ENCODE data around the gene TBC1D24. TPM values are rescaled to one million over a fixed set of nuclear protein-coding genes. Genes with fewer than 3 reads are reported as not detected.

The TBC1D24 gene
- total RNA-seq, 1 experiment from 2014 or later = 19.2 TPM

- no peak for DNase-seq (ENCODE audit: low read depth)
These were observed 23.8 kb downstream of the TBC1D24 start for GRCh38 chr16:2498531-2499253.

GRCh38 chr16:2499454-2499853, 24.5 kb downstream of the TBC1D24 start:
- no peak for DNase-seq (ENCODE audit: low read depth)

- no peak for DNase-seq (ENCODE audit: low read depth)
These were observed 25.0 kb downstream of the TBC1D24 start for GRCh38 chr16:2499890-2500429.

DNA sequence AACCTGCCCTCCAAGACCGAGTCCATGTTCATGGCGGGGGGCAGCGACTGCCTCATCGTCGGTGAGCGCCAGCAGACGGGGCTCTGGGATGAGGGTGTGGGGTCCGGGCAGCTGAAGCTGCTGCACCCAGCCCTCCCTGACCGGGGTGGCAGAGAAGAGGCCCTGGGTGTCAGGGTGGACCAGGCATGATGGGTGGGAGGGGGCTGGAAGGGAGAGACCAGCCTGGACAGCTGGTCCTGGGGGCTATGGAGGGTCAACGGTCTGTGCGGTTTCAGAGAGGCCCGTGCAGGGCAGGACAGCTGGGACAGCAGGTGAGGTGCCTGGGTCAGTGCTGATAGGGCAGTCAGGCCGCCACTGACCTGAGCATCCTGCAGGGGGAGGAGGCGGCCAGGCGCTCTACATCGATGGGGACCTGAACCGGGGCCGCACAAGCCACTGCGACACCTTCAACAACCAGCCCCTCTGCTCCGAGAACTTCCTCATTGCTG, 25.5 kb downstream of the TBC1D24 start:
- DNase-seq (ENCODE audit: low read depth) = no peak

DNA sequence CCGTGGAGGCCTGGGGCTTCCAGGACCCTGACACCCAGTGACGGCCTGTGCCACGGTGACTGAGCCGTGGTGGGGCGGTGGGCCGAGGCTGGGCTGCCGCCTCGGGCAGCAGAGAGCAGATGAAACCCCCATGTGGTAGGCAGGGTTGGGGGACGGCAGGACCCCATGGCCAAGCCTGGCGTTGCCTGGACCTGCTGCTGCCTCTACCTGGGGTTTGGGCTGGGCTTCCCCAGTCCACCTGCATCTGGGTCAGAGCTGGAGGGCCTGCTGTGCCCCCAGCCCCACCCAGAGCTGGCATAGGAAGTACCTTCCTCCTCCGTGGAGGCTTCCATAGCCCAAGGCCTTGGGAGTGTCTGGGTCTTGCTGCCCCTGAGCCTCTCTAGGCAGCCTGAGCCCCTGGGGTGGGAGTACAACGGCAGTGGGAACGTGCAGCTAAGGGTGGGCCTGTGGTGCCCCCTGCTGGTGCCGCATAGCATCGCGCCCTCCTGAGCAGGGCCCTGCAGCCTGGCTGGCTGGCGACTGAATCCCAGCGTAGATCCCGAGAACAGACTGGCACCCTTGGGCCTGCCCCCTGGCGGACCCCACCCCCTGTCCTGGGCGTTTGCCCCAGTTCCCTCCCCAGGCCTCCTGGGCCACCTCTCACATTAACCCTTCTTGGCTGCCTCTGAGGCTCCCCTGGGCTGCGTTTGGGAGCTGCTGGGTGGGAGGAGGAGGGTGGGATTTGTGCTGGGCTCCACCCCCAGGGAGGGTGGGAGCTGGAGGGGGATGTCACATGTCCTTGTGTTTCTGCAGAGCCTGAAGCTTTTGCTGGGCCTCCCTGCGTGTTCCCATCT, 26.2 kb downstream of the TBC1D24 start:
- peak; percentile 49 for DNase-seq (ENCODE audit: low read depth)

- no peak for DNase-seq (ENCODE audit: low read depth)
These were observed 27.3 kb downstream of the TBC1D24 start for GRCh38 chr16:2501946-2502895.

DNA sequence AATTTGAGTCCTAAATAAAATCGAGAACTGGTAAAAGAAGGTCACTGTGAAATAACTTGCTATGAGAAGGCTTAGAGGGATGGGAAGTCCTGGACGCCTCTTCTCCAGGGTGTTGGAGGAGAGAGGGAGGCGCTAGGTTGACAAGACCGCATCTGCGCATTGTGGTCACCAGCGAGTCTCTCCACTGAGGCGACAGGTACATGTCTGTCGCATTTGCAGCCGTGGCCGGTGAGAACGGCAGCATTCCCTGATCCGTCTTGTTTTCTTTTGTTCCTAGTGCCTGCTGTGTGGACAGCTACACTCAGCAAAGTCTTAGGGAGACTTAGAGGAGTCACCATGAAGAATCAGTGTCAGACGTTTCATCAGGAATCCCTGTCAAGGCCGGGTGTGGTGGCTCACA, 30.8 kb downstream of the TBC1D24 start:
- DNase-seq (ENCODE audit: low read depth) = no peak

DNA sequence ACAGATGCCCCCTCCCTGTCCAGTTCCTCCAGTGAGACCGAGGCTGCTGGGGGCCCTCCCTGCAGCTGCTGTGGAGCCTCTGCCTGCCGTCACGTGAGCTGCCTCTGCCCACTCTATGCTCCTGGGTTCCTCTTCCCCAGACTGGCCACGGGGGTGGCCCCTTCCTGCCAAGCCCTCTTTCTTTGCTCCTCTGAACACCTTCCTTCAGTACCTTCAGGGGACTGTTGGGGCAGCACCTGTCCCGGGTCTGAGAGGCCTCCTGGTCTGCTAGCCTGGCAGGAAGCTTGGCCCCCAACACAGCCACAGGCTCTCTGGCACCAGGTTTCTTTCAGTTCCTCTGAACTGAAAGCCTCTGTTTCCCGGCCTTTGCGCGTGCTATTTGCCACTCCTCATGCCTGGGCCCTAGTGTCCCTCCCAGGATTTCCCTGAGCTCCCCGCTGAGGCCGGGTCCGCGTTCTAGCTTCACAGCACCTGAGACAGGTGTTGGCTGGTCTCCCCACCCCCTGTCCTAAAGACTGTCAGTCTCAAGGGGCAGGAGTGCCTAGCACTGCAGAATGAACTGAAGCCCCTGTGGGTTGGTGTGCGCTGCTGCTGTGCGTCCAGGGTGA, 32.2 kb downstream of the TBC1D24 start:
- no peak for DNase-seq (ENCODE audit: low read depth)

DNA sequence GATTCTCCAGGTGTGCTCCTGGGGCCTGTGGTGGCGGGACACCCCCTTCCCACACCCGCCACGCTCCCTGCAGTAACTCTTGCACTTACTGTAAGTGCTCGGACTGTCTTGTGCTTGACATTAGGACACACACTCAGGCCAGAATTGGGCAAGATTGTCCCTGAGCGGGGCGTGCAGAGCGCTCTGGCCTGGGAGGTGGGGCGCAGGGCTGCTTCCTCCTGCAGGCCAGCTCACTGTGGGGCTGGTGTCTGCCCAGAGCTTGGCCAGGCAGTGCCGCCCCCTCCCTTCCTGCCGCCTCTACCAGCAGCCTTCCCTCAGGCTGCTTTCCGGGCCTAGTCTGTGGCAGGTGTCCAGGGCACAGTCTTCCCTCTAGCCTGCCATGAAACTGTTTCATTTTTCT, 32.7 kb downstream of the TBC1D24 start:
- no peak for DNase-seq (ENCODE audit: low read depth)

- DNase-seq (ENCODE audit: low read depth) = no peak
These were observed 33.9 kb downstream of the TBC1D24 start for GRCh38 chr16:2508722-2509400.

DNA sequence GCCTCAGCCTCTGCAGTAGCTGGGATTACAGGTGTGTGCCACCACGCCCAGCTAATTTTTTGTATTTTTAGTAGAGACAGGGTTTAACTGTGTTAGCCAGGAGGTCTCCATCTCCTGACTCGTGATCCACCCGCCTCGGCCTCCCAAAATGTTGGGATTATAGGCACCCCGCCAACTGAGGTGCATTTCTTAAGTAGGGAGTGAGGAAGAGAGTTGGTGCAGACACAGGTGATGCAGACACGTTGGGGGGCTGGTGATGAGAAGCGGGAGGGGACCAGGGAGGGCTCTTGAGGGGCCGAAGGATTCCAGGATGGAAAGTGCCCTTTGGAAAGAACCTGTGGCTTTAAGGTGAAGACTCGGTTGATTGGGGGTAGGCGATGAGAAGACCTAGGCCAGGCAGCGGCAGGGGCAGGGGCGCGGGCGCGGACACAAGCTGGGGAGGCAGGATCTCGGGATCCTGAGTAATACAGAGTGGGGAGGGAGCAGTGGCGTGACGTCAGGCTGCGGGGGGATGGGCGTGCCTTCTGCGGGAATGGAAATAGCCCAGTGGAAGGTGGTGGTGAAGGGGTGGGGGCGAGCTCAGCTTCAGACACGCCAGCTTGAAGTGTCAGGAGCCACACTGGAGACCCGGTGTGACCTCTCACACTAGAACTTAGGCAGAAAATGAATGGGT, 36.3 kb downstream of the TBC1D24 start:
- DNase-seq (ENCODE audit: low read depth) = no peak

DNA sequence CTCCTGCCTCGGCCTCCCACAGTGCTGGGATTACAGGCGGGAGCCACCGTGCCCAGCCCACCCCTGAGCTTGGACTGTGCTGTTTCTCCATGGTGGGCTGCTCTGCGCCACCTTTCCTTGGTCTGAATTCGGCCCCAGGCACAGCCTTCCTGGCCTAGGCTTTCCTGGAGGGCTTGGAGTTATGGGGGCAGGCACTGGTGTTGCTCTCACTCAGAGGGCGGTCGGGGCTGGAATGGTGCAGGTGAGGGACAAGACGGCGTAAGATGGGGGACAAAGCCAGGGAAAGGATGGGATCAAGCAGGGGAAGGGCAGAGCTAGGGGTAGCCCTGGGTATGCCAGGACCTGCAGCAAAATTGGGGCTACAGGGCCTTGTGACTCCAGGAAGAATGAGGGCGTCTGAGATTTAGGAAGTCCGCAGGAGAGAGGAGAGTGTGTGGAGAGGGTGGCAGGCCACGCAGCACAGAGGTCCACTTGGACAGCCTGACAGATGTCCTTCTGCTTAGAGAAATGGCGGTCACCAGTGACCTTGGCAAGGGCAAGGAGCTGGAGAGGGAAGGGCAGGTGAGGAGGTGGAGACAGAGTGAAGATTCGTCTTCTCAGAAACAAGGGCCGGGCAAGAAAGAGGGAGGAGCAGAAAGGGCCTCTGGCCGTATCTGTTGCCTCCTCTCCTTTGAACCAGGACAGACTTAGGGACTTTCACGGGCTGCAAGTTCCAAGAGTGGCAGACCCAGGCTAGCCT, 37.2 kb downstream of the TBC1D24 start:
- no peak for DNase-seq (ENCODE audit: low read depth)

- no peak for DNase-seq (ENCODE audit: low read depth)
These were observed 37.9 kb downstream of the TBC1D24 start for GRCh38 chr16:2512735-2513404.

GRCh38 chr16:2513405-2514332, 38.7 kb downstream of the TBC1D24 start, which contains the start of gene ATP6V0C:
ATP6V0C (plus strand) TSS chr16:2513952; CDS start chr16:2514104, 152 bp downstream.
- peak; percentile 84 for DNase-seq (ENCODE audit: low read depth)

GRCh38 chr16:2514333-2515179, 39.6 kb downstream of the TBC1D24 start:
- DNase-seq (ENCODE audit: low read depth) = no peak

DNA sequence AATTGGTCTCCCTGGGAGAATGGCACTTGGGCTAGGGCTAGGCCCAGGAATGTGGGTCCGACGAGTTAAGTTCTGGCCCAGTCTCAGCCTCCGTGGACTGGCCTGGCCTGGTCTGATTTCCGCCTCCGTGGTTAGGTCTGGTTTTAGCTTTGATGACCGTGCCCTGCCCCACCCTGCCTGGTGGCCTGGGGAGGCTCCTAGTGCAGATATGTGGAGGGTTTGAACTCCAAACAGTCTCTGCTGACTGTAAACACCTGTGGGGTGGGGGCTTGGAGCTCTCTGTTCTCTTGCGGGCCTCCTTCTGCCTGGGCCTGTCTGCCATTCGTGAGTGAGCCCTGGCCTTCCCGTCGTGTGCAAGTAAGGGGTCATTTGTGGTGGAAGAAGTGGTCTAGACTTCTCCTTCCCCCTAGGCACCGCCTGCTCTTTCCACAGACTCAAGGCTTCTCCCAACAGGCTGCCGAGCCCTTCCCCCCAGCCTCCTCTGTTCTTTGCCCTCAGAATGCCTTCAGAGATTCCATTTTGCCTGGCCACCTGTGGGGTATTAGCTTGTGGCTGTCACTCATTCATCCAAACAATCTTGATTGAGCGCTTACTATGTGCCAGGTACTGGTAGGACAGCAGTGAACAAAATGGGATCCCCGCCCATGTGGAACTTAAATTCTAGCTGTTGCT, 40.4 kb downstream of the TBC1D24 start:
- DNase-seq (ENCODE audit: low read depth) = no peak

Data from M059J (cell line).